WERI-Rb-1 (cell line): ENCODE data around the gene CAV1.

Experiments used
- DNase-seq: peaks from one replicate; pipeline ENCODE4 v3.0.0-alpha.2; 2020
- H3K27ac ChIP-seq: fragments of 250-450 bp; sonication (Bioruptor Pico); 2 replicates; pipeline ENCODE4 v1.5.1; 2020; ENCODE audit warnings: mild to moderate bottlenecking, moderate library complexity
- H3K27me3 ChIP-seq: fragments of 250-450 bp; sonication (Bioruptor Pico); 2 replicates; pipeline ENCODE4 v1.5.1; 2021; ENCODE audit warnings: mild to moderate bottlenecking, low read depth, moderate library complexity; ENCODE audit not compliant: insufficient read depth, severe bottlenecking
- H3K36me3 ChIP-seq: fragments of 250-450 bp; sonication (Bioruptor Pico); 2 replicates; pipeline ENCODE4 v1.5.1; 2020; ENCODE audit warnings: mild to moderate bottlenecking, moderate library complexity
- H3K4me3 ChIP-seq: 2 replicates; pipeline ENCODE4 v1.5.1; 2011; ENCODE audit warnings: low read depth, mild to moderate bottlenecking, control low read depth, low read length
- H3K9me3 ChIP-seq: fragments of 250-450 bp; sonication (Bioruptor Pico); 2 replicates; pipeline ENCODE4 v1.5.1; 2021; ENCODE audit warnings: mild to moderate bottlenecking, moderate library complexity; ENCODE audit not compliant: severe bottlenecking
- TF ChIP-seq, protein P1 (sequence below): IDR thresholded peaks from 2 replicates; pipeline ENCODE4 v1.5.1; 2011; ENCODE audit warnings: low read depth, mild to moderate bottlenecking, control low read depth, inconsistent platforms, low read length

The CAV1 gene

DNA sequence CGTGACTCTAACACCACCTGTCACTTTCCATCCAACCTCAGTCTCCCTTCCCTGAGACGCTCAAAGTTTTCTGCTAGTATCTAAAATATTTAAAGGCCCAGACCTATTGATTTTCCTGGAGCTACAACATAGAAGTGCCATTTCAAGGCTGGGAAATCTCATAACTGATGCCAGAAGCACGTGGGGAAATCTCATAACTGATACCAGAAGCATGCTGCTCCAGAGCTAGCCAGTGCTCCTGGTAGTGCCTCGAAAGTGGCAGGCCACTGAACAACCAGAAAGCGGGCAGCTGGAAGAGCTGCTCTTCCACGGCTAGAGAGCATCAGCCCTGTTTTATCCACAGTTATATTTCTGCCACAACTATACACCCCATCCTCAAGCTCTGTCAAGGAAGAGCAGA lies 72.5 kb downstream of the CAV1 start:
- TF ChIP-seq, protein P1, sequence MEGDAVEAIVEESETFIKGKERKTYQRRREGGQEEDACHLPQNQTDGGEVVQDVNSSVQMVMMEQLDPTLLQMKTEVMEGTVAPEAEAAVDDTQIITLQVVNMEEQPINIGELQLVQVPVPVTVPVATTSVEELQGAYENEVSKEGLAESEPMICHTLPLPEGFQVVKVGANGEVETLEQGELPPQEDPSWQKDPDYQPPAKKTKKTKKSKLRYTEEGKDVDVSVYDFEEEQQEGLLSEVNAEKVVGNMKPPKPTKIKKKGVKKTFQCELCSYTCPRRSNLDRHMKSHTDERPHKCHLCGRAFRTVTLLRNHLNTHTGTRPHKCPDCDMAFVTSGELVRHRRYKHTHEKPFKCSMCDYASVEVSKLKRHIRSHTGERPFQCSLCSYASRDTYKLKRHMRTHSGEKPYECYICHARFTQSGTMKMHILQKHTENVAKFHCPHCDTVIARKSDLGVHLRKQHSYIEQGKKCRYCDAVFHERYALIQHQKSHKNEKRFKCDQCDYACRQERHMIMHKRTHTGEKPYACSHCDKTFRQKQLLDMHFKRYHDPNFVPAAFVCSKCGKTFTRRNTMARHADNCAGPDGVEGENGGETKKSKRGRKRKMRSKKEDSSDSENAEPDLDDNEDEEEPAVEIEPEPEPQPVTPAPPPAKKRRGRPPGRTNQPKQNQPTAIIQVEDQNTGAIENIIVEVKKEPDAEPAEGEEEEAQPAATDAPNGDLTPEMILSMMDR, result no peak
- DNase-seq, result no peak
- H3K4me3 ChIP-seq, result no peak overlapping the region

DNA sequence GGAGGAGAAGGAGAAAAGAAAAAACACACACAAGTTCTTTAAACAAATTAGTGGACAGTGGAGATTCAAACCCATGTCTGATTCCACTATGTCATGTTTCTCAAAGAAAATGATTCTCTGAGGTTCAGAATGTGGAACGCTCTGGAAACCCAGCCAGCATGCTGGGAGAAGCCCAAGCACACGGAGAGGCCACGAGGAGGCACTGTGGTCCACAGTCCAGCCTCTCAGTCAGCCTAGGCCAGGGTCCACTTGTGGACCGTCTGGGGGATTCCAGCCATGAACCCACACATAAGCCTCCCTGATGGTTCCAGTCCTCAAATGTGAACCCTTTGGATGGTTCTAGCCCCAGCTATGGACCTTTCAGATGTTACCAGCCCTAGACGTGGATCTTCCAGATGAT lies 73.4 kb downstream of the CAV1 start:
- H3K27me3 ChIP-seq, result no peaks in the 10 kb centered on the region
- no peaks in the 10 kb centered on the region for H3K9me3 ChIP-seq
- no peak overlapping the region for H3K4me3 ChIP-seq
- peak; percentile 32 for DNase-seq
- H3K27ac ChIP-seq, result no peak overlapping the region
- TF ChIP-seq, protein P1, result peak; percentile 67
- H3K36me3 ChIP-seq, result no peaks in the 10 kb centered on the region

More for the DNA sequence above, 72.5 kb downstream of the CAV1 start:
- Histone ChIP-seq H3K36me3 (no peaks in the 10 kb centered on the region), H3K9me3 (no peaks in the 10 kb centered on the region), H3K27me3 (no peaks in the 10 kb centered on the region), H3K27ac (no peak overlapping the region)

GRCh38 chr7:116598861-116599260 lies 74.0 kb downstream of the CAV1 start:
- H3K4me3 ChIP-seq, result no peak overlapping the region
- DNase-seq, result no peak
- H3K27ac ChIP-seq, result no peak overlapping the region
- H3K27me3 ChIP-seq, result no peaks in the 10 kb centered on the region
- no peaks in the 10 kb centered on the region for H3K36me3 ChIP-seq
- no peaks in the 10 kb centered on the region for H3K9me3 ChIP-seq
- TF ChIP-seq, protein P1, result no peak

DNA sequence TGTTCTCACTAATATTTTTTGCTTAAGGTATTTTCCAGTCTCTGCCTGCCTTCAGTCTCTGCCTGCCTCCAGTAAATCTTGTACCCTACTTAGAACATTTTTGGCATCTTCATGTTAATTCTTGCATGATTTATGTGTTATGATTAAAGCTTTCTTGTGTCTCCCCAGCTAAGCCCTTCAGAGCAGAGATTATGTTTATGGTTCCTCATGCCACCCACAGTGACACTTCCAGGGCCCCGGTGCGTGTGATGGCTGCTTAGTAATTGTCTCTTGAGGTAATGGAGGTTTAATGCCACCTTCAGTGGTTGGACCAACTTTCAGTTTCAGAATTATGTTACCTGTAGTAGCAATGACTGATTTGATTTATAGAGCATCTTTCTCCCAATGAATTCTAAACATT lies 76.6 kb downstream of the CAV1 start:
- Histone ChIP-seq H3K36me3 (no peaks in the 10 kb centered on the region), H3K4me3 (no peak overlapping the region), H3K27ac (no peak overlapping the region), H3K9me3 (no peaks in the 10 kb centered on the region), H3K27me3 (no peaks in the 10 kb centered on the region)
- TF ChIP-seq, protein P1, result no peak
- DNase-seq, result no peak

DNA sequence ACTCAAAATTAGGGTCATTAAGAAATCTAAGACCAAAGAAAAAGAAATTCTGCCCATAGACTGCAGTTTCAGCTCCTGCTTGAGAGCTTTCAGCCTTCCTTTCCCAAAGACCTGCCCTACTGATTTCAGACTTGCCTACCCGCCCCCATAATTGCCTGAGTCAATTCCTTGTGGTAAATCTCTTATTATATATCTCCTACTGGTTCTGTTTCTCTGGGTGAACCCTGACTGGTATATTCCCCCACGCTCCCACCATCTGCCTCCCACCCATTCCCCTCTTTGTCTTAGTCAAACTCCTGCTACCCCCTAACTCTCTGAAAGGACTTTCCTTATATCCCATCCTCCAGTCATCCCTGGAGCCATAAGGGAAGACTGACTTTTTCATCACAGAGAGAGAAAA lies 82.5 kb downstream of the CAV1 start:
- Histone ChIP-seq H3K27ac (no peak overlapping the region), H3K4me3 (no peak overlapping the region), H3K36me3 (no peaks in the 10 kb centered on the region), H3K9me3 (no peaks in the 10 kb centered on the region), H3K27me3 (no peaks in the 10 kb centered on the region)
- DNase-seq, result no peak
- TF ChIP-seq, protein P1, result no peak

DNA sequence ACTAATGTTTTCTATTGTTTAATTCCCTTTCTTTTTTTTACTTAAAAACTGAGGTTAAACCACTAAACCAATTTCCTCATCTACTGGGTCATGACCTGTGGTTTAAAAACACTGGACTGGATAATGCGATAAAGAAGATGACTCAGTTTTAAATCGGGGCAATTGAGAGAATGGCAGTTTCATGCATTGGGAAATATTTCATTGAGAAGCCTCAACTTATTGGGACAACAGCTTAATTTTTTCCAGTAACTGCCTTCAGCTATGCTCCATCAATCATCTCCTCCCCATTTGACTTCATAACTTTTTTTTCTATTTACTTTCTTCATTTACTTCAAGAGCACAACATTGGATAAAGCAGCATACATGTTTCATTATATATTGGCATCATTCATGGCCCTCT lies 85.4 kb downstream of the CAV1 start:
- no peaks in the 10 kb centered on the region for H3K36me3 ChIP-seq
- no peak overlapping the region for H3K4me3 ChIP-seq
- TF ChIP-seq, protein P1, result no peak
- DNase-seq, result no peak
- H3K27ac ChIP-seq, result no peak overlapping the region
- no peaks in the 10 kb centered on the region for H3K27me3 ChIP-seq
- H3K9me3 ChIP-seq, result no peaks in the 10 kb centered on the region
